ENCODE measurements around the gene MACROD1. TPM values are rescaled to one million over a fixed set of nuclear protein-coding genes. Genes with fewer than 3 reads are reported as not detected.

The MACROD1 gene
- total and polyA plus RNA-seq, 4 donors = 10.6 to 31.6 (median 23.9) TPM

DNA sequence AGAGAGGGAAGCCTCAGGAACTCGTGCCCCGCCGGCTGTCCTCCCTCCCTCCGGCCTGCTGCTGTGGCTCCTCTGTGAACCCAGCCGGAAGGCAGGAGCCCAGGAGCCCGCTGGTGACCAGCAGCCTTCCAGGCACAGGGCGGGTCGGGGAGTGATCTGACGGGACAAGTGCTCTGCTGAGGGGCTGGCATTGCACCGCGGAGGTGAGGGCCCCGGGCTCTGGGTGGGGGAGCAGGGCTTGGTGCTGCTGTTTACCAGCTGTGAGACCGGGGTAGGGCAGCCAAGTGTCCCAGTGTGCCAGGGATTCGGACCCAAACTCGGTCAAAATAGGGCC is 76.9 kb downstream of the MACROD1 start:
- peaks cover 97% of the 10 kb centered on the region for H3K4me1 ChIP-seq (ENCODE audit: control insufficient read depth, insufficient read depth, low read length)
- H3K27ac ChIP-seq (ENCODE audit: low read depth, low read length) = no peak overlapping the region
- H3K9me3 ChIP-seq (ENCODE audit: control insufficient read depth, insufficient read depth, low read length) = no peaks in the 10 kb centered on the region
- H3K4me3 ChIP-seq (ENCODE audit: low read depth, low read length) = no peak overlapping the region
- peaks cover 39% of the 10 kb centered on the region for H3K36me3 ChIP-seq (ENCODE audit: control insufficient read depth, insufficient read depth, low read length)
- peaks cover 2% of the 10 kb centered on the region for H3K27me3 ChIP-seq (ENCODE audit: control insufficient read depth, insufficient read depth, low read length)
- no peak for DNase-seq (ENCODE audit: low read depth in 4 of 6, low spot score in 6 of 6)
- WGBS (ENCODE audit: insufficient coverage) = 84% methylated on average over 15 of the region's 15 CpGs

DNA sequence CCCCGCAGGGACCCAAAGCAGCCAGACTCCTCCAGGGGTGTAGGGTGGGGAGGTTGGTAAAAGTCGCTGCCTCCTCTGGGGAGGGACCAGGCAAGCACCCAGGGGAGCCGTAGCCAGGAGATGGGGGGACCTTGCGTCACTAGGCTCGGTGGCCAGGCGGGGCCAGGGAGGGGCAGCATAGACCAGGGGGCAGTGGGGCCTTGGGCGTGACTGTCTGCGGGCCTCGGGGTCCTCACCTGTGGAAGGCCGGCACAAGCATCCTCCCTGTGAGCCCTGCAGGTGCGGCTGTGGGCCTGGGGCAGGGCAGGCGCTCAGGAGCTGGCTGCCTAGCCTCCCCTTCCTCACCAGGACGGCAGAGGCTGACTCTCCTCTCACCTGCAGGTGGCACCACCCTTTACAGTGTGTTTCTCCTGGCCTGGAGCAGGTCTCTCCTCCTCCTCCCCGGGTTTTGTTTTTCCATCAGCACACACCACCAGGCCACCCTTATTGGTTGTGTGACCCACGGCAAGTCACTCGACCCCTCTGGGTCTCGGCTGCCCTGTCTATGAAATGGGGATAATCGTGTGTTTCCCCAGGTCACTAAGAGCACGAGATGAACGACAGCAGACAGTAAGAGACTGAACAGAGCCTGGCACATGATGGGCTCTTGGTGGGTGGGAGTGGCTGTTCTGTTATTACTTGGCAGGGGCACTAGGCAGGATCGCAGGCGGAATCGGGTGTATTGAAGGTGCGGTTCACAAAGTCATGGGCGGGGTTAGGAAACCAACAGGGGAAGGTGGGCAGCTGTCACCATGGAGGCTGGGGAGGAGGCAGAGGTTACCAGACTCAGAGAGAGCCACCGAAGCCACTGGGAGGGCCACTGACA is 77.5 kb downstream of the MACROD1 start:
- no peak for DNase-seq (ENCODE audit: low read depth in 4 of 6, low spot score in 6 of 6)
- no peak overlapping the region for H3K4me3 ChIP-seq (ENCODE audit: low read depth, low read length)
- peaks cover 96% of the 10 kb centered on the region for H3K4me1 ChIP-seq (ENCODE audit: control insufficient read depth, insufficient read depth, low read length)
- peaks cover 40% of the 10 kb centered on the region for H3K36me3 ChIP-seq (ENCODE audit: control insufficient read depth, insufficient read depth, low read length)
- no peak overlapping the region for H3K27ac ChIP-seq (ENCODE audit: low read depth, low read length)
- peaks cover 2% of the 10 kb centered on the region for H3K27me3 ChIP-seq (ENCODE audit: control insufficient read depth, insufficient read depth, low read length)
- no peaks in the 10 kb centered on the region for H3K9me3 ChIP-seq (ENCODE audit: control insufficient read depth, insufficient read depth, low read length)
- WGBS (ENCODE audit: insufficient coverage) = 78% methylated on average over 25 of the region's 26 CpGs

DNA sequence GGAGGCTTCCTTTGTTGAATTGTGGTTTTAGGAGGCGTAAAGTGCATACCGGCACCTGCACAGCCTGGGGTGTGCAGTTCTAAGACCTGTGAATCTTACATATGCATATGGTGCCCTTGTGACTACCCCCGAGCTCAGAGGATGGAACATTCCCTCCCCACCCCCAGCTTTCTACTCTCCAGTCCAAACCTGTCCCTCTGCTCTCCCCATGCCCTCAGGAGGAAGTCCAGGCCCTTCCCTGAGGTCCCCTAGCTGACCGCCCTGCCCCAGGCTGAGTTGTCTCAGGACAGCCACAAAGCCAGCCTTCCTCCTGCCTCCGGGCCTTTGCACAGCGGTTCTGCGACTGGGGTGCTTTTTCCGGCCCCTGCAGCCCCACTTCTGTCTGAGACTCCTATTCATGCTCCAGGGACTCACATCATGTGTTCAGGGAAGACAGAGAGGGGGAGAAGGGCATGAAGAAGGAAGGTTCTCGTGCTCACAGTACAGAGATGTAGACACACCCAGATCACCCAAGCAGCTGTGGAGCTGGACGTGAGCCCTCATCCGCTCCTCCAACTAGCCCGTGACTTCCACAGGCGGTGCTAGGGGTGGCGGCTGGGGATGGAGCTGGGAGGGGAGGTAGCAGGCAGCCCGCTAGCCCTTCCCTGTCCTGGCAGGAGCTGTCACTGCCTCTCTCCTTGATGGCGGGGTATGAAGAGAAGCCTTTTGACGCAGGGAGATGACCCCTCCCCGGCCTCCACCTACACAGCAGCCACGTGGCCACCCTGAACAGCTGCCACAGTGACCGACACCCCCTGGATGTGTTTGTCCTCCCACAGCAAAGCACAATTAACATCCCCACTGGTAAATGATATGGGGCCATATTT is 79.4 kb downstream of the MACROD1 start:
- Histone ChIP-seq H3K27ac (ENCODE audit: low read depth, low read length) (no peak overlapping the region), H3K27me3 (ENCODE audit: control insufficient read depth, insufficient read depth, low read length) (peaks cover 2% of the 10 kb centered on the region), H3K9me3 (ENCODE audit: control insufficient read depth, insufficient read depth, low read length) (no peaks in the 10 kb centered on the region), H3K36me3 (ENCODE audit: control insufficient read depth, insufficient read depth, low read length) (peaks cover 43% of the 10 kb centered on the region), H3K4me3 (ENCODE audit: low read depth, low read length) (no peak overlapping the region), H3K4me1 (ENCODE audit: control insufficient read depth, insufficient read depth, low read length) (peaks cover 90% of the 10 kb centered on the region)
- WGBS (ENCODE audit: insufficient coverage) = 87% methylated on average over 8 of the region's 20 CpGs
- no peak for DNase-seq (ENCODE audit: low read depth in 4 of 6, low spot score in 6 of 6)

- peaks cover 2% of the 10 kb centered on the region for H3K27me3 ChIP-seq (ENCODE audit: control insufficient read depth, insufficient read depth, low read length)
- no peak overlapping the region for H3K27ac ChIP-seq (ENCODE audit: low read depth, low read length)
- peaks cover 42% of the 10 kb centered on the region for H3K36me3 ChIP-seq (ENCODE audit: control insufficient read depth, insufficient read depth, low read length)
- H3K4me3 ChIP-seq (ENCODE audit: low read depth, low read length) = no peak overlapping the region
- no peaks in the 10 kb centered on the region for H3K9me3 ChIP-seq (ENCODE audit: control insufficient read depth, insufficient read depth, low read length)
- peaks cover 84% of the 10 kb centered on the region for H3K4me1 ChIP-seq (ENCODE audit: control insufficient read depth, insufficient read depth, low read length)
- WGBS (ENCODE audit: insufficient coverage) = 75% methylated on average over 2 of the region's 5 CpGs
- no peak for DNase-seq (ENCODE audit: low read depth in 4 of 6, low spot score in 6 of 6)
Observed at GRCh38 chr11:64085906-64086257, 80.0 kb downstream of the MACROD1 start.

DNA sequence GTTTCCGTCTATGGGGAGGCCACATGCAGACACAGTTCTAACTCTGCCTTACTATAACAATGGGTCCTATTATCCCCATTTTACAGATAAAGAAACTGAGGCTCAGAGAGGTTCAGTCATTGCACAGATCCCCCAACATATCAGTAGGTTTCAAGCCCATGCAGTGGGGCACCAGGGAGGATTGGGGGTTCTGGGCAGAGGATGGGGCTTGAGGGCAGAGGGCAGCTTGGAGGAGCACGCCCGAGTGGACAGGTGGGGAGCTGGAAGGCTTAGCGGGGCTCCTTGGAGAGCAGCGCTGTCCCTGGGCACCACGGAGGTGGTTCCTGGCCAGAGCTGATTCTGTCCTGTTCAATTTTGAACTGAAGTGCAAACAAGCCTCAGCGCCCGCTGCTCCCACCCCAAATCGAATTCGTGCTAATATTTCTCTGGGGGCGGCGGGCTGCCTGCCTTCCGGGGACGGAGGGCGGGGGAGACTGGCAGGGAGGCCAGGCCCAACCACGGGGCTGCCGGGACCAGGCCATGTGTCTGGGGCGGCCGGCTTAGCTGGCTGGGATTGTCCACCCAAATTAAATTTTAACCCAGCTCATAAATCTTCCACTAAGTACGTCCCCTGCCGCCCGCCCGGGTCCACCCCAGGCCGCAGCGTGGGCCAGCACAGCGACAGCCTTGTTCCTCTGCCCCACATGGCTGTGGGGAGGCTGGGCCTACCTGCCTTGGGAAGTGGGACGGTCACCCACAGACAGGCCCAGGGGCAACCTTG is 80.8 kb downstream of the MACROD1 start:
- no peaks in the 10 kb centered on the region for H3K27me3 ChIP-seq (ENCODE audit: control insufficient read depth, insufficient read depth, low read length)
- no peak overlapping the region for H3K4me3 ChIP-seq (ENCODE audit: low read depth, low read length)
- H3K27ac ChIP-seq (ENCODE audit: low read depth, low read length) = no peak overlapping the region
- no peaks in the 10 kb centered on the region for H3K9me3 ChIP-seq (ENCODE audit: control insufficient read depth, insufficient read depth, low read length)
- 73% methylated on average over 20 of the region's 27 CpGs for WGBS (ENCODE audit: insufficient coverage)
- H3K4me1 ChIP-seq (ENCODE audit: control insufficient read depth, insufficient read depth, low read length) = peaks cover 78% of the 10 kb centered on the region
- peaks cover 40% of the 10 kb centered on the region for H3K36me3 ChIP-seq (ENCODE audit: control insufficient read depth, insufficient read depth, low read length)
- no peak for DNase-seq (ENCODE audit: low read depth in 4 of 6, low spot score in 6 of 6)

- Histone ChIP-seq H3K9me3 (ENCODE audit: control insufficient read depth, insufficient read depth, low read length) (no peaks in the 10 kb centered on the region), H3K4me3 (ENCODE audit: low read depth, low read length) (no peak overlapping the region), H3K27ac (ENCODE audit: low read depth, low read length) (no peak overlapping the region), H3K4me1 (ENCODE audit: control insufficient read depth, insufficient read depth, low read length) (peaks cover 74% of the 10 kb centered on the region), H3K27me3 (ENCODE audit: control insufficient read depth, insufficient read depth, low read length) (no peaks in the 10 kb centered on the region), H3K36me3 (ENCODE audit: control insufficient read depth, insufficient read depth, low read length) (peaks cover 37% of the 10 kb centered on the region)
- WGBS (ENCODE audit: insufficient coverage) = 83% methylated on average over 25 of the region's 26 CpGs
- DNase-seq (ENCODE audit: low read depth in 4 of 6, low spot score in 6 of 6) = no peak
Observed at GRCh38 chr11:64084146-64084950, 81.6 kb downstream of the MACROD1 start.

DNA sequence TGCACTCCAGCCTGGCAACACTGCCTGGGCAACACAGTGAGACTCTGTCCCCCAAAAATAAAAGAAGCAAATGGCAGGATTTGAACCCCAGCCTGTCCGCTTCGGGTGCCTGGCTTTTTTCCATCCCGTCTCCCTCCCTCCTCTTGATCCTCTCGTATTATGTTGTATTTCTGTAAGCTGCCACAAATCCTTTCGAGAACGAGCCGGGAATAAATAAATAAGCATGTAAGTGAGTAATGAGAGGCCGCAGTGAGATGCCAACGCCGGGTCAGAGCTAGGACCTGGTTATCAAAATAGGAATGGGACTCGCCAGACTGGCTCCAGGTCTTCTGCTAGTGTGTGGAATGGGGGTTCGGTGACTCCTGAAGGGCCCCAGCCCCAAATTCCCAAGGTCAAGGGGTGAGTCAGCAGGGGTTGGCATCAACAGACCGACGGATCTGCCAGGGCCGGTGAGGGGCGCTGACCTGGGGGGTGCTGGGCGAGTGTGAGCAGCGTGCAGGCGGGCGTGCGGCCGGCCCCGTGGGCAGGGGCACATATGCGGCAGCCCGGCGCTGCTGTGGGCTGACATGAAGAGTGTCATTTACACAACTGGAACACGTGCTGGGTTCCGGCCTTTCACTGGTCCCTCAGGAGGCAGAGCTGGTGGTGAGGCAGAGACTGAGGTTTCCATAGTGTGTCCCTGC is 82.4 kb downstream of the MACROD1 start:
- Histone ChIP-seq H3K4me1 (ENCODE audit: control insufficient read depth, insufficient read depth, low read length) (peaks cover 74% of the 10 kb centered on the region), H3K4me3 (ENCODE audit: low read depth, low read length) (no peak overlapping the region), H3K27ac (ENCODE audit: low read depth, low read length) (no peak overlapping the region), H3K36me3 (ENCODE audit: control insufficient read depth, insufficient read depth, low read length) (peaks cover 34% of the 10 kb centered on the region), H3K27me3 (ENCODE audit: control insufficient read depth, insufficient read depth, low read length) (no peaks in the 10 kb centered on the region), H3K9me3 (ENCODE audit: control insufficient read depth, insufficient read depth, low read length) (no peaks in the 10 kb centered on the region)
- DNase-seq (ENCODE audit: low read depth in 4 of 6, low spot score in 6 of 6) = no peak
- WGBS (ENCODE audit: insufficient coverage) = 79% methylated on average over 24 of the region's 28 CpGs

GRCh38 chr11:64081745-64082442 is 84.0 kb downstream of the MACROD1 start:
- H3K4me1 ChIP-seq (ENCODE audit: control insufficient read depth, insufficient read depth, low read length) = peaks cover 74% of the 10 kb centered on the region
- 53% methylated on average over 27 of the region's 27 CpGs for WGBS (ENCODE audit: insufficient coverage)
- H3K4me3 ChIP-seq (ENCODE audit: low read depth, low read length) = no peak overlapping the region
- peaks cover 27% of the 10 kb centered on the region for H3K36me3 ChIP-seq (ENCODE audit: control insufficient read depth, insufficient read depth, low read length)
- no peak for DNase-seq (ENCODE audit: low read depth in 4 of 6, low spot score in 6 of 6)
- no peak overlapping the region for H3K27ac ChIP-seq (ENCODE audit: low read depth, low read length)
- no peaks in the 10 kb centered on the region for H3K9me3 ChIP-seq (ENCODE audit: control insufficient read depth, insufficient read depth, low read length)
- no peaks in the 10 kb centered on the region for H3K27me3 ChIP-seq (ENCODE audit: control insufficient read depth, insufficient read depth, low read length)

All from spinal cord (tissue), 10 donors.